K562 (cell line): ENCODE results near the gene ERF. TPM values are rescaled to one million over a fixed set of nuclear protein-coding genes. Genes with fewer than 3 reads are reported as not detected.
A peak's percentile ranks its signal among the peaks of the same experiment; 100 is the strongest.

ENCODE experiments used
- ELF2 ChIP-seq: fragments of 250-450 bp; sonication (Bioruptor Pico); IDR thresholded peaks from 2 replicates; pipeline ENCODE4 v1.5.0; 2021; ENCODE audit warnings: mild to moderate bottlenecking
- KDM1A ChIP-seq, 2 experiments: fragments of 450-650 bp; IDR thresholded peaks; 2 replicates each; pipeline ENCODE4 v1.6.1; 2016; ENCODE audit warnings: mild to moderate bottlenecking in 2 of 2
- NFIX ChIP-seq: fragments of 250-450 bp; sonication (Bioruptor Pico); IDR thresholded peaks from 2 replicates; pipeline ENCODE4 v1.4.0; 2020; ENCODE audit warnings: low read depth, mild to moderate bottlenecking, moderate library complexity
- THAP12 ChIP-seq: fragments of 250-450 bp; sonication (Bioruptor Pico); IDR thresholded peaks from 2 replicates; pipeline ENCODE4 v1.9.0; 2021; ENCODE audit warnings: mild to moderate bottlenecking, inconsistent platforms
- XRCC5 ChIP-seq: fragments of 200-400 bp; formaldehyde crosslinking; IDR thresholded peaks from 2 replicates; pipeline ENCODE4 v1.6.1; 2017; ENCODE audit warnings: low read depth, mild to moderate bottlenecking, low read length
- ZNF184 ChIP-seq: sonication (generic); formaldehyde crosslinking; IDR thresholded peaks from 2 replicates; pipeline ENCODE4 v1.5.0; 2020; ENCODE audit warnings: missing genetic modification reagents
- ZNF23 ChIP-seq: fragments of 250-450 bp; sonication (Bioruptor Pico); IDR thresholded peaks from 2 replicates; pipeline ENCODE4 v1.4.0; 2020; ENCODE audit warnings: mild to moderate bottlenecking
- ZNF584 ChIP-seq: fragments of 200-800 bp; sonication (Bioruptor generic); IDR thresholded peaks from 2 replicates; pipeline ENCODE4 v1.6.1; 2016; ENCODE audit warnings: low read depth, mild to moderate bottlenecking, missing genetic modification characterization, missing compliant biosample characterization
- polyA plus RNA-seq, 8 experiments: library from polyadenylated mRNA; depleted of rRNA in 4 of 8; stranded (reverse) in 5 of 8; unstranded in 3 of 8; fragments of >200 nt; fragmentation: Nextera tagmentation in 2 of 8; fragmentation: Illumina TruSeq in 1 of 8; extraction: Ambion mirVana in 2 of 8; extraction: Trizol in 1 of 8; gene quantifications; 2 replicates each; pipeline versions ENCODE4 v1.2.1 to v1.2.3, GENCODE V29; 2011 to 2014; ENCODE audit warnings: inconsistent platforms in 1 of 8, missing spikeins in 1 of 8
- total RNA-seq, 7 experiments: library from RNA; depleted of rRNA in 6 of 7; stranded (reverse); fragments of >200 nt in 6 of 7; fragmentation: Illumina TruSeq in 2 of 7; extraction: Trizol in 2 of 7; gene quantifications; 2 replicates each; pipeline versions ENCODE4 v1.2.1 to v1.2.3, GENCODE V29; 2011 to 2021; ENCODE audit warnings: low replicate concordance in 1 of 7
- TF ChIP-seq, protein P1 (sequence below): fragments of 450-650 bp; IDR thresholded peaks from 2 replicates; pipeline ENCODE4 v1.6.1; 2016; ENCODE audit warnings: low read depth
- TF ChIP-seq, protein P2 (sequence below): fragments of 250-450 bp; sonication (Bioruptor Pico); IDR thresholded peaks from 2 replicates; pipeline ENCODE4 v1.9.0; 2021; ENCODE audit warnings: mild to moderate bottlenecking
- TF ChIP-seq, protein P3 (sequence below), 2 experiments: fragments of 450-650 bp; IDR thresholded peaks; 2 replicates each; pipeline ENCODE4 v1.6.1; 2018; ENCODE audit warnings: mild to moderate bottlenecking in 2 of 2, low read depth in 1 of 2; ENCODE audit not compliant: partially characterized antibody in 2 of 2

Gene ERF
- total and polyA plus RNA-seq, 9 of the 15 experiments (the other 6 are each of a cell fraction or from before 2014, with no cell fraction given) = 0.03 to 75.4 (median 27.0) TPM

DNA sequence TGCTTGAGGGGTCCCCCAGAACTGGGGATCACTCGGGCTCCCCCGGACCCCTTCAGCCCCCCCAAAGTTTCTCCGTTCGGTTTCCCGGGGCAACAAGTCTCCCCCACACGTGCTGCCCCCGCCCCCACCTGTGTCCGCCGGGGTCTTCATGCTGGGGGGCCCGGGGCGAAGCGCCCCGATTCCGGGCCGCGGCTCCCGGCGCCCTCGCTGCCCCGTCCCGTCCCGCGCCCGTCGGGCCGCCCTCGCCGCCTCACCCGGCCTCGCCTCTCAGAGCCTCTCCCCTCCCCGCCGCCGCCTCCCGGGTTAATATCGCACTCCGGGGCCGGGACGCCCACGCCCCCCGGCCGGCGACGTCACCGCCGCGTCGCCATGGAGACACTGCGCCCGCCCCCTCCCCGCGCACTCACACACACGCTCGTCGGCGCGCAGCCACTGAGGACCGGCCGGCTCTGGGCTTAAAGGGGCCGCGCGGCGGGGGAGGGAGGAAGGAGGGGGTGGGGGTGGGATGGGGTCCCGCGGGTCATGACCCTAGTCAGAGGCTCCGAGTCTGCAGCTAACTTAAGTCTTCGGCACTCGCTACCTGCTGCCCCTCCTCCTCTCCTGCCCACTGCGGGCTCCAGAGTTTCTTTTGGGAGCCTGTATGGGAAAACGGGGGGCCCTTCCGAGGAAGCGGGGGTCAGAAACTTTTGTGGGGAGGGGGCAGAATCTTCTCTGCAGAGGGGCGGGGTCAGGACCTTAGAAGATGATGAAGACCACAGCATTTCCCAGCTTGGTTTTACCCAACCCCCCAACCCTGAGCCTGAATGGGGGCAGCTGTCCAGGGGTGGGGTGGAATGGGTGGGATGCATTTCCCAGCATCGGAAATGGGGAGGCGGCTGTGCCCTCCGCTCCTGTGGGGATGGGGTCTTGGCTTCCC, at the start of gene ERF (continued):
- TF ChIP-seq, protein P1, sequence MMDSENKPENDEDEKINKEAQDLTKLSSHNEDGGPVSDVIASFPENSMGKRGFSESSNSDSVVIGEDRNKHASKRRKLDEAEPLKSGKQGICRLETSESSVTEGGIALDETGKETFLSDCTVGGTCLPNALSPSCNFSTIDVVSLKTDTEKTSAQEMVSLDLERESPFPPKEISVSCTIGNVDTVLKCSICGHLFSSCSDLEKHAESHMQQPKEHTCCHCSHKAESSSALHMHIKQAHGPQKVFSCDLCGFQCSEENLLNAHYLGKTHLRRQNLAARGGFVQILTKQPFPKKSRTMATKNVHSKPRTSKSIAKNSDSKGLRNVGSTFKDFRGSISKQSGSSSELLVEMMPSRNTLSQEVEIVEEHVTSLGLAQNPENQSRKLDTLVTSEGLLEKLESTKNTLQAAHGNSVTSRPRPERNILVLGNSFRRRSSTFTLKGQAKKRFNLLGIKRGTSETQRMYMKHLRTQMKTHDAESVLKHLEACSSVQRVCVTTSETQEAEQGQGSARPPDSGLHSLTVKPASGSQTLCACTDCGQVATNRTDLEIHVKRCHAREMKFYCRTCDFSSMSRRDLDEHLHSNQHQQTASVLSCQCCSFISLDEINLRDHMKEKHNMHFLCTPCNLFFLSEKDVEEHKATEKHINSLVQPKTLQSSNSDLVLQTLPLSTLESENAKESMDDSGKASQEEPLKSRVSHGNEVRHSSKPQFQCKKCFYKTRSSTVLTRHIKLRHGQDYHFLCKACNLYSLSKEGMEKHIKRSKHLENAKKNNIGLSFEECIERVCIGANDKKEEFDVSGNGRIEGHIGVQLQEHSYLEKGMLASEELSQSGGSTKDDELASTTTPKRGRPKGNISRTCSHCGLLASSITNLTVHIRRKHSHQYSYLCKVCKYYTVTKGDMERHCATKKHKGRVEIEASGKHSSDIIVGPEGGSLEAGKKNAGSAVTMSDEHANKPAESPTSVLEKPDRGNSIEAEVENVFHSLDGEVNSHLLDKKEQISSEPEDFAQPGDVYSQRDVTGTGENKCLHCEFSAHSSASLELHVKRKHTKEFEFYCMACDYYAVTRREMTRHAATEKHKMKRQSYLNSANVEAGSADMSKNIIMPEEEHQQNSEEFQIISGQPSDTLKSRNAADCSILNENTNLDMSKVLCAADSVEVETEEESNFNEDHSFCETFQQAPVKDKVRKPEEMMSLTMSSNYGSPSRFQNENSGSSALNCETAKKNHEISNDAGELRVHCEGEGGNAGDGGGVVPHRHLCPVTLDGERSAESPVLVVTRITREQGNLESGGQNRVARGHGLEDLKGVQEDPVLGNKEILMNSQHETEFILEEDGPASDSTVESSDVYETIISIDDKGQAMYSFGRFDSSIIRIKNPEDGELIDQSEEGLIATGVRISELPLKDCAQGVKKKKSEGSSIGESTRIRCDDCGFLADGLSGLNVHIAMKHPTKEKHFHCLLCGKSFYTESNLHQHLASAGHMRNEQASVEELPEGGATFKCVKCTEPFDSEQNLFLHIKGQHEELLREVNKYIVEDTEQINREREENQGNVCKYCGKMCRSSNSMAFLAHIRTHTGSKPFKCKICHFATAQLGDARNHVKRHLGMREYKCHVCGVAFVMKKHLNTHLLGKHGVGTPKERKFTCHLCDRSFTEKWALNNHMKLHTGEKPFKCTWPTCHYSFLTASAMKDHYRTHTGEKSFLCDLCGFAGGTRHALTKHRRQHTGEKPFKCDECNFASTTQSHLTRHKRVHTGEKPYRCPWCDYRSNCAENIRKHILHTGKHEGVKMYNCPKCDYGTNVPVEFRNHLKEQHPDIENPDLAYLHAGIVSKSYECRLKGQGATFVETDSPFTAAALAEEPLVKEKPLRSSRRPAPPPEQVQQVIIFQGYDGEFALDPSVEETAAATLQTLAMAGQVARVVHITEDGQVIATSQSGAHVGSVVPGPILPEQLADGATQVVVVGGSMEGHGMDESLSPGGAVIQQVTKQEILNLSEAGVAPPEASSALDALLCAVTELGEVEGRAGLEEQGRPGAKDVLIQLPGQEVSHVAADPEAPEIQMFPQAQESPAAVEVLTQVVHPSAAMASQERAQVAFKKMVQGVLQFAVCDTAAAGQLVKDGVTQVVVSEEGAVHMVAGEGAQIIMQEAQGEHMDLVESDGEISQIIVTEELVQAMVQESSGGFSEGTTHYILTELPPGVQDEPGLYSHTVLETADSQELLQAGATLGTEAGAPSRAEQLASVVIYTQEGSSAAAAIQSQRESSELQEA = no peak
- TF ChIP-seq, protein P2, sequence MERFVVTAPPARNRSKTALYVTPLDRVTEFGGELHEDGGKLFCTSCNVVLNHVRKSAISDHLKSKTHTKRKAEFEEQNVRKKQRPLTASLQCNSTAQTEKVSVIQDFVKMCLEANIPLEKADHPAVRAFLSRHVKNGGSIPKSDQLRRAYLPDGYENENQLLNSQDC = no peak
- TF ChIP-seq, protein P3, sequence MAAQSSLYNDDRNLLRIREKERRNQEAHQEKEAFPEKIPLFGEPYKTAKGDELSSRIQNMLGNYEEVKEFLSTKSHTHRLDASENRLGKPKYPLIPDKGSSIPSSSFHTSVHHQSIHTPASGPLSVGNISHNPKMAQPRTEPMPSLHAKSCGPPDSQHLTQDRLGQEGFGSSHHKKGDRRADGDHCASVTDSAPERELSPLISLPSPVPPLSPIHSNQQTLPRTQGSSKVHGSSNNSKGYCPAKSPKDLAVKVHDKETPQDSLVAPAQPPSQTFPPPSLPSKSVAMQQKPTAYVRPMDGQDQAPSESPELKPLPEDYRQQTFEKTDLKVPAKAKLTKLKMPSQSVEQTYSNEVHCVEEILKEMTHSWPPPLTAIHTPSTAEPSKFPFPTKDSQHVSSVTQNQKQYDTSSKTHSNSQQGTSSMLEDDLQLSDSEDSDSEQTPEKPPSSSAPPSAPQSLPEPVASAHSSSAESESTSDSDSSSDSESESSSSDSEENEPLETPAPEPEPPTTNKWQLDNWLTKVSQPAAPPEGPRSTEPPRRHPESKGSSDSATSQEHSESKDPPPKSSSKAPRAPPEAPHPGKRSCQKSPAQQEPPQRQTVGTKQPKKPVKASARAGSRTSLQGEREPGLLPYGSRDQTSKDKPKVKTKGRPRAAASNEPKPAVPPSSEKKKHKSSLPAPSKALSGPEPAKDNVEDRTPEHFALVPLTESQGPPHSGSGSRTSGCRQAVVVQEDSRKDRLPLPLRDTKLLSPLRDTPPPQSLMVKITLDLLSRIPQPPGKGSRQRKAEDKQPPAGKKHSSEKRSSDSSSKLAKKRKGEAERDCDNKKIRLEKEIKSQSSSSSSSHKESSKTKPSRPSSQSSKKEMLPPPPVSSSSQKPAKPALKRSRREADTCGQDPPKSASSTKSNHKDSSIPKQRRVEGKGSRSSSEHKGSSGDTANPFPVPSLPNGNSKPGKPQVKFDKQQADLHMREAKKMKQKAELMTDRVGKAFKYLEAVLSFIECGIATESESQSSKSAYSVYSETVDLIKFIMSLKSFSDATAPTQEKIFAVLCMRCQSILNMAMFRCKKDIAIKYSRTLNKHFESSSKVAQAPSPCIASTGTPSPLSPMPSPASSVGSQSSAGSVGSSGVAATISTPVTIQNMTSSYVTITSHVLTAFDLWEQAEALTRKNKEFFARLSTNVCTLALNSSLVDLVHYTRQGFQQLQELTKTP (IDR thresholded peaks at IDR 0.05; ENCODE audit: low read depth in 1 of 2, partially characterized antibody in 2 of 2) = no peak
- TF ChIP-seq ZNF23 (CRISPR knock-in tag) (no peak), ZNF584 (CRISPR knock-in tag) (no peak), ZNF184 (CRISPR knock-in tag) (no peak), KDM1A (IDR thresholded peaks at IDR 0.05) (no peak), XRCC5 (no peak), NFIX (no peak), ELF2 (CRISPR knock-in tag) (no peak), THAP12 (CRISPR knock-in tag) (peak; percentile 77)
